ENCODE data around the gene KRTCAP2.

- TF ChIP-seq, protein P1, sequence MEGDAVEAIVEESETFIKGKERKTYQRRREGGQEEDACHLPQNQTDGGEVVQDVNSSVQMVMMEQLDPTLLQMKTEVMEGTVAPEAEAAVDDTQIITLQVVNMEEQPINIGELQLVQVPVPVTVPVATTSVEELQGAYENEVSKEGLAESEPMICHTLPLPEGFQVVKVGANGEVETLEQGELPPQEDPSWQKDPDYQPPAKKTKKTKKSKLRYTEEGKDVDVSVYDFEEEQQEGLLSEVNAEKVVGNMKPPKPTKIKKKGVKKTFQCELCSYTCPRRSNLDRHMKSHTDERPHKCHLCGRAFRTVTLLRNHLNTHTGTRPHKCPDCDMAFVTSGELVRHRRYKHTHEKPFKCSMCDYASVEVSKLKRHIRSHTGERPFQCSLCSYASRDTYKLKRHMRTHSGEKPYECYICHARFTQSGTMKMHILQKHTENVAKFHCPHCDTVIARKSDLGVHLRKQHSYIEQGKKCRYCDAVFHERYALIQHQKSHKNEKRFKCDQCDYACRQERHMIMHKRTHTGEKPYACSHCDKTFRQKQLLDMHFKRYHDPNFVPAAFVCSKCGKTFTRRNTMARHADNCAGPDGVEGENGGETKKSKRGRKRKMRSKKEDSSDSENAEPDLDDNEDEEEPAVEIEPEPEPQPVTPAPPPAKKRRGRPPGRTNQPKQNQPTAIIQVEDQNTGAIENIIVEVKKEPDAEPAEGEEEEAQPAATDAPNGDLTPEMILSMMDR (IDR thresholded peaks at IDR 0.05): no peak
- TF ChIP-seq POLR2AphosphoS5 (IDR thresholded peaks at IDR 0.05; ENCODE audit: insufficient read depth in 1 of 2, low read depth in 1 of 2) (no peak), POLR2A (IDR thresholded peaks at IDR 0.05) (no peak)
Measured at GRCh38 chr1:155160128-155160527, 13.0 kb downstream of the KRTCAP2 start.
